Thymus (tissue), 11 donors: ENCODE data around the gene TRIP13. TPM values are rescaled to one million over a fixed set of nuclear protein-coding genes. Genes with fewer than 3 reads are reported as not detected.

ENCODE experiments used
- DNase-seq, 9 donors: peaks; one replicate each; pipeline ENCODE4 v3.0.0-alpha.2; 2013; ENCODE audit warnings: low spot score in 9 of 9, low read depth in 6 of 9, missing footprints in 1 of 9
- H3K27ac ChIP-seq, 2 donors: one replicate each; pipeline ENCODE4 v1.5.1; 2013; ENCODE audit warnings: control low read depth in 1 of 2, low read depth in 1 of 2, low read length in 1 of 2, mild to moderate bottlenecking in 1 of 2, moderate library complexity in 1 of 2
- H3K27me3 ChIP-seq, 2 donors: one replicate each; pipeline ENCODE4 v1.5.1; 2013; ENCODE audit warnings: low read length in 1 of 2; ENCODE audit not compliant: control insufficient read depth in 2 of 2, insufficient read depth in 1 of 2
- H3K36me3 ChIP-seq, 2 donors: one replicate each; pipeline ENCODE4 v1.5.1; 2013; ENCODE audit warnings: low read length in 1 of 2, mild to moderate bottlenecking in 1 of 2, moderate library complexity in 1 of 2; ENCODE audit not compliant: control insufficient read depth in 2 of 2, insufficient read depth in 2 of 2
- H3K4me1 ChIP-seq, 2 donors: one replicate each; pipeline ENCODE4 v1.5.1; 2013; ENCODE audit warnings: low read length in 2 of 2; ENCODE audit not compliant: control insufficient read depth in 2 of 2, insufficient read depth in 2 of 2
- H3K4me3 ChIP-seq, 2 donors: one replicate each; pipeline ENCODE4 v1.5.1; 2013; ENCODE audit warnings: low read length in 2 of 2, control low read depth in 1 of 2, mild to moderate bottlenecking in 1 of 2
- H3K9me3 ChIP-seq, 2 donors: one replicate each; pipeline ENCODE4 v1.5.1; 2013; ENCODE audit warnings: low read length in 1 of 2, mild to moderate bottlenecking in 1 of 2; ENCODE audit not compliant: control insufficient read depth in 2 of 2, insufficient read depth in 1 of 2
- WGBS: extraction: QIAGEN DNeasy Blood & Tissue Kit; methylation state at CpG from one replicate; pipeline ENCODE4 v1.1.7; 2013; 5-methylcytosine and 5-hydroxymethylcytosine counted together
- polyA plus RNA-seq: library from polyadenylated mRNA; stranded (reverse); fragments of 200-250 nt; gene quantifications from one replicate; pipeline ENCODE4 v1.2.3, GENCODE V29; 2013
- total RNA-seq: library from RNA; stranded (reverse); fragments of 120-200 nt; gene quantifications from one replicate; pipeline ENCODE4 v1.2.4, GENCODE V29; 2013
- donor health status: healthy.

TRIP13 gene
- total and polyA plus RNA-seq, 2 donors, result 2.1 to 12.9 TPM

GRCh38 chr5:893711-894110 lies 1.0 kb downstream of the TRIP13 start:
- Histone ChIP-seq H3K27ac (no peak overlapping the region), H3K9me3 (no peaks in the 10 kb centered on the region), H3K27me3 (no peaks in the 10 kb centered on the region), H3K4me3 (peak overlapping the region in 1 of 2 donors; percentile 55), H3K36me3 (peaks cover 21 to 49% of the 10 kb centered on the region in 2 donors), H3K4me1 (peaks cover 17 to 40% of the 10 kb centered on the region in 2 donors)
- no peak for DNase-seq
- 88% methylated on average over 9 of the region's 9 CpGs for WGBS

GRCh38 chr5:900781-901180 lies 8.1 kb downstream of the TRIP13 start:
- Histone ChIP-seq H3K27me3 (no peaks in the 10 kb centered on the region), H3K4me1 (no peaks in the 10 kb centered on the region), H3K4me3 (no peak overlapping the region), H3K9me3 (no peaks in the 10 kb centered on the region), H3K36me3 (peaks cover 8 to 22% of the 10 kb centered on the region in 2 donors), H3K27ac (no peak overlapping the region)
- no peak for DNase-seq
- over 99% methylated on average over 4 of the region's 4 CpGs for WGBS

GRCh38 chr5:902129-902916 lies 9.6 kb downstream of the TRIP13 start:
- DNase-seq, result no peak
- 96% methylated on average over 16 of the region's 16 CpGs for WGBS
- H3K4me3 ChIP-seq, result no peak overlapping the region

GRCh38 chr5:903756-904096 lies 11.0 kb downstream of the TRIP13 start:
- Histone ChIP-seq H3K9me3 (no peaks in the 10 kb centered on the region), H3K27me3 (no peaks in the 10 kb centered on the region), H3K36me3 (peaks cover 21 to 31% of the 10 kb centered on the region in 2 donors), H3K4me1 (no peaks in the 10 kb centered on the region), H3K4me3 (no peak overlapping the region), H3K27ac (no peak overlapping the region)
- DNase-seq, result no peak
- WGBS, result 98% methylated on average over 6 of the region's 6 CpGs

More at GRCh38 chr5:902129-902916, 9.6 kb downstream of the TRIP13 start:
- Histone ChIP-seq H3K27ac (no peak overlapping the region), H3K36me3 (peaks cover 10 to 20% of the 10 kb centered on the region in 2 donors), H3K9me3 (no peaks in the 10 kb centered on the region), H3K4me1 (no peaks in the 10 kb centered on the region), H3K27me3 (no peaks in the 10 kb centered on the region)

- H3K4me1 ChIP-seq, result peaks cover 0 to 1% of the 10 kb centered on the region in 2 donors
- H3K9me3 ChIP-seq, result no peaks in the 10 kb centered on the region
- 98% methylated on average over 12 of the region's 12 CpGs for WGBS
- no peak for DNase-seq
- no peak overlapping the region for H3K27ac ChIP-seq
- H3K27me3 ChIP-seq, result no peaks in the 10 kb centered on the region
- no peak overlapping the region for H3K4me3 ChIP-seq
- peaks cover 24 to 31% of the 10 kb centered on the region in 2 donors for H3K36me3 ChIP-seq
These were observed 12.5 kb downstream of the TRIP13 start for GRCh38 chr5:905139-905642.

- no peak for DNase-seq
- 98% methylated on average over 7 of the region's 7 CpGs for WGBS
- Histone ChIP-seq H3K27ac (no peak overlapping the region), H3K27me3 (no peaks in the 10 kb centered on the region), H3K36me3 (peaks cover 29 to 32% of the 10 kb centered on the region in 2 donors), H3K4me1 (peaks cover 0 to 2% of the 10 kb centered on the region in 2 donors), H3K9me3 (no peaks in the 10 kb centered on the region), H3K4me3 (no peak overlapping the region)
These were observed 14.8 kb downstream of the TRIP13 start for GRCh38 chr5:907366-907910.

GRCh38 chr5:908172-908571 lies 15.5 kb downstream of the TRIP13 start:
- DNase-seq, result no peak
- no peaks in the 10 kb centered on the region for H3K27me3 ChIP-seq

GRCh38 chr5:909086-909485 lies 16.4 kb downstream of the TRIP13 start:
- Histone ChIP-seq H3K36me3 (peaks cover 28 to 38% of the 10 kb centered on the region in 2 donors), H3K4me3 (no peak overlapping the region), H3K27ac (no peak overlapping the region), H3K27me3 (no peaks in the 10 kb centered on the region), H3K4me1 (peaks cover 0 to 8% of the 10 kb centered on the region in 2 donors), H3K9me3 (no peaks in the 10 kb centered on the region)
- WGBS, result 93% methylated on average over 8 of the region's 8 CpGs
- DNase-seq, result peak in 1 of 9 donors; percentile 21

More at GRCh38 chr5:908172-908571, 15.5 kb downstream of the TRIP13 start:
- WGBS, result 98% methylated on average over 16 of the region's 16 CpGs
- no peak overlapping the region for H3K4me3 ChIP-seq
- peaks cover 0 to 7% of the 10 kb centered on the region in 2 donors for H3K4me1 ChIP-seq
- H3K9me3 ChIP-seq, result no peaks in the 10 kb centered on the region
- peaks cover 29 to 38% of the 10 kb centered on the region in 2 donors for H3K36me3 ChIP-seq
- H3K27ac ChIP-seq, result no peak overlapping the region

GRCh38 chr5:909994-910768 lies 17.5 kb downstream of the TRIP13 start:
- peaks cover 33 to 41% of the 10 kb centered on the region in 2 donors for H3K36me3 ChIP-seq
- H3K4me1 ChIP-seq, result peaks cover 0 to 10% of the 10 kb centered on the region in 2 donors
- DNase-seq, result no peak
- no peak overlapping the region for H3K4me3 ChIP-seq
- WGBS, result 98% methylated on average over 18 of the region's 18 CpGs
- H3K9me3 ChIP-seq, result no peaks in the 10 kb centered on the region
- H3K27ac ChIP-seq, result no peak overlapping the region
- H3K27me3 ChIP-seq, result no peaks in the 10 kb centered on the region
